ENCODE measurements around the gene TPSAB1.
"Not testable (repeated sequence)": the region's sequence is repeated elsewhere in the genome, so short reads cannot be mapped to it uniquely, and the experiment has no call there.

TPSAB1 gene

DNA sequence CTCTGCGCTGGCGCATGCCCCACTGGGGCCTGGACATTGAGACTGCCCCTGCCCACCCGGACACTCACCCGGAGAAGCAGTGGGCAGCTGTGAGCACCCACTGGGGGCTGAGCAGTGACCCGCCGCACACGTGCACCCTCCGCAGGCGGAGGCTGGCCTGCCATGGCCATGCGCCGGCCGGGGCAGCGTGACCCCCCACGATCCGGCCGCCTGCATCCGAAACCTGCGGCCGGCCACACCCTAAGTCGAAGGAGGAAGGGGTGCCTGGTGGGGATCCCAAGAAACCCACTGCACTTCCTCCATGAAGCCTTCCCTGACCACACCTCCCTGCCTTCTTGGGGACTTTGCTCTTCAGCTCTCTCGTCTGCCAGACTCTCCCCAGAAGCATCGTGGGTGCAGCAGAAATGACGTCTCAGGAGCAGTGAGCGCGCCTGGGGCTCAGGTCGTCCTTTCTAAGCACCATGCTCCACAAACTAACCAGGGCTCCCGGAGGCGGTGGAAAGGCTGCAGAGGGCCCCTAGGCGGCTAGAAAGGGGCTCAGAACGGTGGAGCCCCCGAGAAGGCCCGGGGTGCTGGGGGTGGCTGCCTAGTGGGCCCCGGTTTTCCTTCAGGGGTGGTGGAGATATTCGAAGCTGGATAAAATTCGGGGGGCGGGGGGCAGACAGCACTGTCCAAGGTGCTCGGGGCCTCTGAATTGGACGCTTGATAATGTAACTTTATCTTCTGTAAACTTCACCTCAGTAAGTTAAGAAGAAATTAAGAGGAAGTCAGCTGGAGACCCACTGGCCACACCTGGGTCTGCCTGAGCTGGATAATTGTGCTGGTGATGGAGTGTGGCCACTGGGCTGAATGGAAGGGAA, 16.9 kb upstream of the TPSAB1 start:
- DNase-seq (ENCODE audit: low read depth): no peak

DNA sequence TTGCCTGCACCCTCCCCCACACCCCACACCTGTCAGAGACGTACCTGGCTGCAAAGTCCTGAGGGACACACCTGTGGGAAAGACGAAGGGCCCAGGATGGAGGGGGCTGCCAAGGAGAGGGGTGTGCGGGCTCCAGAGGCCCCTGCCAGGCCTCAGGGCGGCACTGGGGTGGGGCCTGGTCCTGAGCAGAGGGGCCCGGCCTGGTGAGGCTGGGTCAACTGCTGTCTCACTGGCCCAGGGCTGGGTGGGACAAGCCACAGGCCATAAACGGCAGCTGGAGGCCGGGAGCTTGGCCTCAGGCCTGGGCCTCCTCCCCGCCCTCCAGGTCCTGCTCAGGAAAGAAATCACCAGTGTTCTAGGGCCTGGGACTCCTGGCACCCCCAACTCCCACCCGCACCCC, 15.9 kb upstream of the TPSAB1 start:
- no peak for DNase-seq (ENCODE audit: low read depth)

DNA sequence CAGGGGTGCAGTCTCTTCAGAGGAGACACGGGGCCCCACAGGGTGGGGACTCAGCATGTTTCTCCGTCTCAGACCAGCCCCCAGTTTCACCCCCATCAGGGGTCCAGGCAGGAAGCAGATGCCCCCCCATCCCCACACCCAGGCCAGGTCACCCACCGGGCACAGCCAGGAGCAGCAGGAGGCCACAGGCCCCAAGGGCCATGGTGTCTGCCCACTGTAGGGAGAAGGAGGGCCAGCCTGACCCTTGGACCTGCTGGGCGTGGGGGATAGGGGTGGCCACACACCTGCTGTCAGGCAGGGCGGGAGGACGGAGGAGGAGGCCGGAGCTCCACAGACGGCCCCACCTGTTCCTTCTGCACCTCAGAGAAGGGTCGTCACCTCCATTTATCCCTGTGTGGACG, 15.5 kb upstream of the TPSAB1 start, which contains the start of gene TPSG1:
Gene TPSG1, minus strand, starts transcription at position 218 of the 401 bp plus-strand sequence. Its CDS starts 16 bp downstream, at position 202.
- DNase-seq (ENCODE audit: low read depth): no peak

DNA sequence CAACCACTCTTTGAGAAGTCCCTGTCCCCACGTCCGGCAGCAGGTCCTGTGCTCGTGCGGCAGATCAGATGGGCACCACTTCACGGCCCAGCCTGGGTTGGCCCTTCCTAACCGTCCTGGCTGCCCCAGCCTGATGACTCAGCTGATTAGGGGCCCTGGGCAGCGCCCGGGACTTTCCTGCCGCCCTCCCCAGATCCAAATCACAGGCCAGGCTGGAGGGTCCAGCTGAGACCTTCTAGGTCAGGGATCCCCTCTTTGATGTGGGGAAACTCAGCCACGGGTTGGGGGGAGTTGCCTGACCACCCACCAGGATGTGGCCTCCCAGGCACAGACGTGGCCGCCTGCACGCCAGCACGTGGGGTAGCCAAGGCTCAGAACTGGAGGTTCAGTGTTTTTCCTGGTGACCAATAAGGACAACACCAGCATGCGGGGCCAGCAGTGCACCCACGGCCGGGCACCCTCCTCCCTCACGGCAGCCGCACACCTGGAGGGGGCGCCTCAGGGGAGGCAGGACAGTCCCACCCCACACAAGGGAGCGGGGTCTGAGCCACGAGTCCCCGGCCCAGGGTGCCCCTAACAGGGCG, 14.7 kb upstream of the TPSAB1 start:
- DNase-seq (ENCODE audit: low read depth): not testable (repeated sequence)

DNA sequence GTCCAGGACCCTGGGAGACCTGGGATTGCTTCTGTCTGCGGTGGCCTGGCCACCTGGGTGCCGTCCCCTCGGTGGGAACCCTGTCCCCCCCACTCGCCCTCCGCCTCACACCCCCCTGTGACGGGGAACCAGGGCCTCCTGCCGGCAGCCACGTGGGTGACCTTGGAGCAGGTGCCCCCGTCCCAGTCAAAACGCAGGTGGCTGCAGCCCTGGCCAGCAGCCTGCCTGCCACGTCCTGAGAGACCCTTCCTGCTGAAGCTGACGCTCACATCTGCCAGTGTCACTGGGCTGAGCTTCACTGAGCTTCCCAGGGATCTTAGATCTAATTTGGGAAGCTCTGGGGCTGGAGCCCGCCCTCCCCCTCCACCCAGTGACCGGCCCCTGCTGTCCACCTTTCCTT, 13.8 kb upstream of the TPSAB1 start:
- not testable (repeated sequence) for DNase-seq (ENCODE audit: low read depth)

DNA sequence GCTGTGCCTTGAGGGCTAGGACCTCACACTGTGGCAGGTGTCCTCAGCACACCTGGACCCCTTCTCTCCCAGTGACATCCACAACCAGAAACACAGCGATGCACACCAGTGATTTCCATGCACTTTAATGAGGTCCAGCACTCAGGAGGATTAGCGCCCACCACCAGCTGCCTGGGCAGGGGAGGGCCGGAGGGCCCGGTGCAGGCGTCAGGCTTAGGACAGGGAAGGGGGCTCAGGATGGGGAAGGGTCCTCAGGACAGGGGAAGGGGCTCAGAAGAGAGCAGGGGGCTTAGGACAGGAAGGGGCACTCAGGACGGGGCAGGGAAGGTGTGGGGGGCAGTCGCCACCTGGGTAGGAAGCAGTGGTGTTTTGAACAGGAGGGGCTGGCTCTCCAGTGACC, 12.3 kb upstream of the TPSAB1 start:
- DNase-seq (ENCODE audit: low read depth): not testable (repeated sequence)

DNA sequence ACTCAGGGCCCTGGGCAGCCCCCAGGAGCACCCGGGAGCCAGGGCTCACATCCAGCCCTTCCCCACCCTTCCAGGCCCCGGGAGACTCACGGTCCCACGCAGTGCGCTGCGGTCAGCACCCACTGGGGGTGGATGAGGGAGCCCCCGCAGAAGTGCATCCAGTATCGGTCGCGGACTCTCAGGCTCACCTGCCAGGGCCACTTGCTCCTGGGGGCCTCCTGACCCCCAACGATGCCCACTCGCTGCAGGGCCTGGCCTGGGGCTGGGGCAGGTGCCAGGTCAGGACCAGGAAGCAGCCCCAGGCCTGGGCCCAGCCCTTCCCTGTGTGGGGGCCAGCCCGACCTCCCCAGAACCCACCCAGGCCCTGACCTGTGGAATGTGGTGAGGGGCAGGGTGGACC, 11.0 kb upstream of the TPSAB1 start:
- DNase-seq (ENCODE audit: low read depth): not testable (repeated sequence)

DNA sequence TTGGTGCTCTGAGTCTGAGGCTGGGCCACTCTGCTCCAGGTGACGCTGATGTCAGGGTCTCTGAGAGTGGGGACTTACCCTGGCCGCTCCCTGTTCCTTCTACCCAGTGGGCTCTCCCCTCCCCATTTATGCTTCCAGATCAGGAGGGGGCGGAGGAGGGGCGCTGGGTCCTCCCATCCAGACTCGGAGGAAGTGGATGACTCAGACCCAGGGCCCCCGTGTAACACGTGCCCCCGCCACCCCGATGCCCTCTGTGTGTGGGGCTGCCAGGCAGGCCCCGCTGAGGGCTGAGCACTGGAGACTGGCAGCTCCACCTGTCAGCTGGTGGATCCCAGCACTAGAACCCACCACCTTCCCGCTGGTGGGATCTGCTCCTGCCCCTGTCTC, 10.4 kb upstream of the TPSAB1 start, which contains the start of gene TPSB2:
Gene TPSB2, minus strand, starts transcription at position 101 of the 387 bp plus-strand sequence. CDS start 233 bp downstream, outside the sequence.
- not testable (repeated sequence) for DNase-seq (ENCODE audit: low read depth)

DNA sequence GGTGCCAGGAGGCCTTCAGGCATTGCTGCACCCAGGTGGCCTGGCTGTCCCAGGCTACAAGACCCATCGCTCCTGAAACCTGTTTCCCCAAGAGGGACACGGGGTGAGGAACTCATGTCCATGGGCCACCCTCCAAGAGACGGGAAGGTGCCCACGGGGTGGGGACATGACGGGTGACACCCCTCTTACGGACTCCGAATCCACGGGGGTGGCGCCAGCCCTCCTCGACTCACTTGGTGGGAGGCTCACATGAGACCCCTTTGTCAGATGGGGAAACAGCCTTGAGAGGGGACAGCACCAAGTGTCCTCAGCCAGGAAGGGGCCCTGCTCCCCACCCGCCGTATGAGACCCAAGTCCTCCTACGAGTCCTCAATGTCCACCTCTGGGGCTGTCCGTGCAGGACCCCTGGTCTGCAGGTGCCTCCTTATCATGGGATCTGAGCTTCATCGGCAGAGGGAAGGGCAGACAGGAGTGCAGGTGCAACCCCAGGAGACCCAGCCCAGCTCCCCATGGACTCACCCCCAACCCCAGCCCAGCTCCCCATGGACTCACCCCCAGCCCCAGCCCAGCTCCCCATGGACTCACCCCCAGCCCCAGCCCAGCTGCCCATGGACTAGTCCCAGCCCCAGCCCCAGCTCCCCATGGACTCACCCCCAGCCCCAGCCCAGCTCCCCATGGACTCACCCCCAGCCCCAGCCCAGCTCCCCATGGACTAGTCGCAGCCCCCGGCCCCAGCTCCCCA, 9.9 kb upstream of the TPSAB1 start:
- not testable (repeated sequence) for DNase-seq (ENCODE audit: low read depth)

DNA sequence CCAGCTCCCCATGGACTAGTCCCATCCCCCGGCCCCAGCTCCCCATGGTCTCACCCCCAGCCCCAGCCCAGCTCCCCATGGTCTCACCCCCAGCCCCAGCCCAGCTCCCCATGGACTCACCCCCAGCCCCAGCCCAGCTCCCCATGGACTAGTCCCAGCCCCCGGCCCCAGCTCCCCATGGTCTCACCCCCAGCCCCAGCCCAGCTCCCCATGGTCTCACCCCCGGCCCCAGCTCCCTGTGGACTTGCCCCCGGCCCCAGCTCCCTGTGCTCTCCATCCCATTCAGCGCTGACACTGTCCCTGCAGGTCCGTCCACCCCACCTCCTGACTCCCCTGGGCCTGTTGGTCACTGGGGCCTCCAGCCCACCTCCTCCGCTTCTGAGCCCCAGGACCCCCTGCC, 9.2 kb upstream of the TPSAB1 start:
- DNase-seq (ENCODE audit: low read depth): not testable (repeated sequence)

DNA sequence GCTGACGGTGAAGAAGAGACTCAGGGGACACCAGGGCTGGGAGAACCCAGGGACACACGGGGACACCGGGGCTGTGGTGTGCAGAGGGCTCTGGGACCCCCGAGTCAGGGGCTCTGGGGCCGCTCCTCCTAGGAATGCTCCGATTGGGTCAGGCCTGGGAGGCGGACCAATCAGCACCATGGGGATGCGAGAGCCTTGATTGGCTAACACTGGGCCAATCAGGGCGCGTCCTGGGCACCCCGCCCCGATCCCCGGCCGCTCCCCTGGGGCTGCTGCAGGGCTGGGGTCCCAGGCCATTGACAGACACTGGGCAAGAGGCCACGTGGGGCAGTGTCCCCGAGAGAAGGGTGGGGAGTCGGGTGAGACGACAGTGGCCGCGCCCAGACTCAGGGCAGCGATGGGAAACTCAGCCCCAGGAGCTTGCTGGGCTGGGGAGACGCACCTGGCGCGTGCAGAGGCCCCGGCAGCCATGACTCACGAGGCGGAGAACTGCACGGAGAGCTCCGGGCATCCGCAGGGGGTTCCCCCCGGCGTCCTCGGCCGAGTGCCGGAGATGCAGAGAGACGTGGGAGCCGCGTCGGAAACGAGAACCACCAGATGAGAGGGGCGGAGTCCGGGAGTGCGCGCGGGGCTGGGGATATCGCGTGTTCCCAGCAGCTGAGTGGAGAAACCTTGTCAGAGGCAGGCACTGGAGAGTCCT, 8.3 kb upstream of the TPSAB1 start:
- DNase-seq (ENCODE audit: low read depth): not testable (repeated sequence)

DNA sequence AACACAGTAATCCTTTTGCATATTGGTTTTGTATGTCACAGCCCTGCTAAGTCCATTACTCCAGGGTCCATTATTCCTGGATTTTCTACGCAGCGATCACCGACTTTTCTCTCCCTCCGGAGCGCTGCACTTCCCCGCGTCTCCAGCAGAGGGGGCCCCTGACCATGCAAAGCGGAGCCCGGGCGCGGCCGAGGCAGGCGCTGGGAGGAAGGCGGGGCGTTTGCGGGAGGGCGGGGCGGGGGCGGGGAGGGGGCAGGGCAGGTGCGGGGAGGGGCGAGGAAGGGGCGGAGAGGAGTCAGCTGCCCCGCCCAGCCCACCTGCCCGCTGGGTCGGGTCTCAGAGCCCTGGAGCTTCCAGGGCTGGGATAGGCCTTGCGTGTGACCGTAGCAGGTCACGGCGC, 3.8 kb upstream of the TPSAB1 start:
- DNase-seq (ENCODE audit: low read depth): not testable (repeated sequence)

DNA sequence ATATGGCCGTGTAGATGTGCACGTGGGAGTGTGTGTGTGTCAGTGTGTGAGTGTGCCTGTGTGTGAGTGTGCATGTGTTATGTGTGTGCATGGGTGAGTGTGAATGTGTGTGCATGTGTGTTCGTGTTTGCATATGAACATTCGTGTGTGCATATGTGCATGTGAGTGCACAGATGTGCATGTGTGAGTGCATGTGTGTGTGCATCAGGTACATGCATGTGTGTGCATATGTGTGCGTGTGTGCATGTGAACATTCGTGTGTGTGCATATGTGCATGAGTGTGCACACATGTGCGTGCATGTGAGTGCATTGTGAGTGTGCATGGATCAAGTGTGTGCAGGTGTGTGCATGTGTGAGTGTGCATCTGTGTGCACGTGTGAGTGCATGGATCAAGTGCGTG, 2.5 kb upstream of the TPSAB1 start:
- no peak for DNase-seq (ENCODE audit: low read depth)

DNA sequence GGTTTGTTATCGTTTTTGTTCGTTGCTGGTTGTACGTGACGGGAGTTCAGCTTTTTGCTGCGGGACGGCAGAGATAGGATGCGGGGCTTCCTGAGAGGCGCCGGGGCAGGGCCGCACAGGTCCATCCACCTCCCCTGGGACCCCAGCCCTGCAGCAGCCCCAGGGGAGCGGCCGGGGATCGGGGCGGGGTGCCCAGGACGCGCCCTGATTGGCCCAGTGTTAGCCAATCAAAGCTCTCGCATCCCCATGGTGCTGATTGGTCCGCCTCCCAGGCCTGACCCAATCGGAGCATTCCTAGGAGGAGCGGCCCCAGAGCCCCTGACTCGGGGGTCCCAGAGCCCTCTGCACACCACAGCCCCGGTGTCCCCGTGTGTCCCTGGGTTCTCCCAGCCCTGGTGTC, 1.6 kb upstream of the TPSAB1 start:
- not testable (repeated sequence) for DNase-seq (ENCODE audit: low read depth)

DNA sequence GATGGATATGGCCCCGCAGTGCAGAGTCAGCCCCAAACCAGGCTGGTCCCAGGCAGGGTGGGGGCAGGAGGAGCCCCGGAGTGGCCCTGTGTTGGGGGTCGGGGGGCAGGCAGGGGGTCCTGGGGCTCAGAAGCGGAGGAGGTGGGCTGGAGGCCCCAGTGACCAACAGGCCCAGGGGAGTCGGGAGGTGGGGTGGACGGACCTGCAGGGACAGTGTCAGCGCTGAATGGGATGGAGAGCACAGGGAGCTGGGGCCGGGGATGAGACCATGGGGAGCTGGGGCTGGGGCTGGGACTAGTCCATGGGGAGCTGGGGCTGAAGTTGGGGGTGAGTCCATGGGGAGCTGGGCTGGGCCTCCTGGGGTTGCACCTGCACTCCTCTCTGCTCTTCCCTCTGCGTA, 930 bp upstream of the TPSAB1 start:
- not testable (repeated sequence) for DNase-seq (ENCODE audit: low read depth)

DNA sequence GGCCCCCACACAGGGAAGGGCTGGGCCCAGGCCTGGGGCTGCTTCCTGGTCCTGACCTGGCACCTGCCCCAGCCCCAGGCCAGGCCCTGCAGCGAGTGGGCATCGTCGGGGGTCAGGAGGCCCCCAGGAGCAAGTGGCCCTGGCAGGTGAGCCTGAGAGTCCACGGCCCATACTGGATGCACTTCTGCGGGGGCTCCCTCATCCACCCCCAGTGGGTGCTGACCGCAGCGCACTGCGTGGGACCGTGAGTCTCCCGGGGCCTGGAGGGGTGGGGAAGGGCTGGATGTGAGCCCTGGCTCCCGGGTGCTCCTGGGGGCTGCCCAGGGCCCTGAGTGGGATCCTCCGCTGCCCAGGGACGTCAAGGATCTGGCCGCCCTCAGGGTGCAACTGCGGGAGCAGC, 576 bp downstream of the TPSAB1 start:
- DNase-seq (ENCODE audit: low read depth): not testable (repeated sequence)

DNA sequence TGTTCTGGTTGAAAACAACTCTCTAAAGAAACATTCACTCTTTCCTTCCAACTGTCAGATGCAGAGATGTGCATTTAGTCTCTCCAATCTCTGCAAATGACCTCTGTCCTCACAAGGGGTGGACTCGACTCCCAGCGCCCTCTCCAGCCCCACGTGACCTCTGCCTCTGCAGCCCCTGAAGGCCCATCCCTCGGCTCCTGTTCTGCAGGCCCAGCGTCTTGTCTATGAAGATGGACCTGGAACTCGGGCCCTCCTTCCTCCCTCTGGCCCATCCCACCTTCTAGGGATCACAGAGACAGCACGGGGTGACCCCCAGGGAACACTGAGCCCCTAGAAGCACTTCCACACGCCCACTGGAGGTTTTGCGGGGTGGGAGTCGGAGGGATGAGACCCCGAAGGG, 2.9 kb downstream of the TPSAB1 start:
- not testable (repeated sequence) for DNase-seq (ENCODE audit: low read depth)

DNA sequence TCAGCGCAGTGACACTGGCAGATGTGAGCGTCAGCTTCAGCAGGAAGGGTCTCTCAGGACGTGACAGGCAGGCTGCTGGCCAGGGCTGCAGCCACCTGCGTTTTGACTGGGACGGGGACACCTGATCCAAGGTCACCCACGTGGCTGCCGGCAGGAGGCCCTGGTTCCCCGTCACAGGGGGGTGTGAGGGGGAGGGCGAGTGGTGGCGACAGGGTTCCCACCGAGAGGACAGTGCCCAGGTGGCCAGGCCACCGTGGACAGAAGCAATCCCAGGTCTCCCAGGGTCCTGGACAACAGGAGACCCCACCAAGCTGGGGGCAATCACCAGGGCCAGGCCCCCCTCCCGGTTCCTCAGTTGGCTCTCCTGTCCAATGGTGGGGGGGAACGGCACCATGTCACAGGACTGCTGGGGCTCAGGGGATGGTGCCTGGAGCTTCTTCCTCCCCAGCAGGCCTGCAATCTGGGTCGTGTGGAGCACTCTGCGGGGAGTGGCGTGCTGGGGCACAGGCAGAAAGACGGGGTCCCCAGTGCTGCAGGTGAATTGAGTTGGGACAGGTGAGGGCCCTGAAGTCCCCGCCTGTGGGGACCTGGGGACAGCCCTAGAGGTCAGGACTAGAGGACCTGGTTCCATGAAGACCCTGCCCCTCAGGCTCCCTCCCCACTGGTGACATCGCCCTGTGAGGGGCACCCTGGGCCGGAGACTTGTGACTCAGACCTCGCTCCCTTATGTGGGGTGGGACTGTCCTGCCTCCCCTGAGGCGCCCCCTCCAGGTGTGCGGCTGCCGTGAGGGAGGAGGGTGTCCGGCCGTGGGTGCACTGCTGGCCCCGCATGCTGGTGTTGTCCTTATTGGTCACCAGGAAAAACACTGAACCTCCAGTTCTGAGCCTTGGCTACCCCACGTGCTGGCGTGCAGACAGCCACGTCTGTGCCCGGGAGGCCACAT, 3.7 kb downstream of the TPSAB1 start:
- not testable (repeated sequence) for DNase-seq (ENCODE audit: low read depth)

DNA sequence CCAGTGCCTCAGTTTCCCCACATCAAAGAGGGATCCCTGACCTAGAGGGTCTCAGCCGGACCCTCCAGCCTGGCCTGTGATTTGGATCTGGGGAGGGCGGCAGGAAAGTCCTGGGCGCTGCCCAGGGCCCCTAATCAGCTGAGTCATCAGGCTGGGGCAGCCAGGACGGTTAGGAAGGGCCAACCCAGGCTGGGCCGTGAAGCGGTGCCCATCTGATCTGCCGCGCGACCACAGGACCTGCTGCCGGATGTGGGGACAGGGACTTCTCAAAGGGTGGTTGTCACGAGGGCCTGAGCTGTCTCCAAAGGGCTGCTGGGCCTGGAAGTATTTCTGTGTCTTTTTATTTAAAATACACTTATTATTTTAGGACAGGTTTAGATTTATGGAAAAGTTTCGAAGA, 4.4 kb downstream of the TPSAB1 start:
- DNase-seq (ENCODE audit: low read depth): no peak

DNA sequence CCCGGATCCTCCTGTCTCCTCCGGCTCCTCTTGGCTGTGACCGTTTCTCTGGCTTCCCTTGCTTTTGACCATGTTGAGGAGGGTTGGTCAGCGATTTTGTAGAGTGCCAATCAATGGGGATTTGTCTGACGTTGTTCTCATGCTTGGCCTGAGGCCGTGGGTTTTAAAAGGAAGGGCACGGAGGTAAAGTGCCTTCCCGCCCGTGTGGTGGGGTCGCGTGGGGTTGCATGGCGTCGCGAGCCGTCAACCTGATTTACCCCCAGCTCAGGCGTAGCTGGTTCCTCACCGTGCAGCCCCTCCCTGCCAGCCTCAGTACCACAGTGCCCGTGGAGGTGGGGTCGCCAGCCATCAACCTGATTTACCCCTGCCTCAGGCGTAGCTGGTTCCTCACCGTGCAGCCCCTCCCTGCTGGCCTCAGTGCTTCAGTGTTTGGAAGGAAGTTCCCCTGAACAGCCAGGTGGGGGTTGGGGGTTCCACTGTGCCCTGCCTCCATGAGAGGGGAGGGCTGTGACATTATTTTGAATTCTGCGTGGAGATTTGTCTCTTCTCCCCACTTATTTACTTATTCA, 5.0 kb downstream of the TPSAB1 start:
- no peak for DNase-seq (ENCODE audit: low read depth)

Data from fibroblast of the conjunctiva (primary cell).